Measurements from ENCODE around the gene DEGS2. TPM values are rescaled to one million over a fixed set of nuclear protein-coding genes. Genes with fewer than 3 reads are reported as not detected.

The DEGS2 gene
- total and polyA plus RNA-seq, 2 donors (not counting 1 experiment from before 2014, with no cell fraction given), result 0.82 to 6.4 TPM

GRCh38 chr14:100199240-100199860 lies 39.9 kb upstream of the DEGS2 start:
- Histone ChIP-seq H3K27ac (ENCODE audit: low read length in 2 of 2) (no peak overlapping the region), H3K27me3 (replicated peaks in 1 of 4; ENCODE audit: control extremely low read depth in 1 of 4, control insufficient read depth in 3 of 4, insufficient read depth in 4 of 4, low read length in 3 of 4) (no peaks in the 10 kb centered on the region), H2AFZ (ENCODE audit: insufficient read depth, low read depth, low read length, poor library complexity, severe bottlenecking) (no peak overlapping the region), H4K20me1 (ENCODE audit: control insufficient read depth, insufficient read depth, low read length, poor library complexity, severe bottlenecking) (no peaks in the 10 kb centered on the region), H3K36me3 (replicated peaks in 1 of 2; ENCODE audit: control extremely low read depth in 1 of 2, control insufficient read depth in 1 of 2, extremely low read depth in 1 of 2, insufficient read depth in 2 of 2, low read length in 1 of 2) (no peaks in the 10 kb centered on the region), H3K4me2 (replicated peaks; ENCODE audit: low read depth, low read length, poor library complexity, severe bottlenecking) (no peak overlapping the region), H3K4me1 (ENCODE audit: control insufficient read depth in 2 of 2, insufficient read depth in 2 of 2, low read length in 2 of 2) (no peaks in the 10 kb centered on the region), H3K79me2 (ENCODE audit: control insufficient read depth, insufficient read depth, low read length) (no peaks in the 10 kb centered on the region), H3K9ac (ENCODE audit: low read length) (no peak overlapping the region), H3K9me3 (ENCODE audit: control extremely low read depth in 1 of 3, control insufficient read depth in 2 of 3, insufficient read depth in 1 of 3, low read length in 2 of 3) (no peaks in the 10 kb centered on the region), H3K4me3 (ENCODE audit: control extremely low read depth in 1 of 5, extremely low read depth in 1 of 5, insufficient read depth in 1 of 5, low read depth in 2 of 5, low read length in 4 of 5) (no peak overlapping the region)
- TF ChIP-seq EZH2 (IDR thresholded peaks at IDR 0.05; ENCODE audit: borderline replicate concordance, insufficient read depth, low read depth, low read length, poor library complexity, severe bottlenecking), result no peak
- no peak for TF ChIP-seq CTCF (IDR thresholded peaks at IDR 0.05)
- DNase-seq (no peak), ATAC-seq (ENCODE audit: low read depth) (no peak)
- POLR2A ChIA-PET, result no interaction called here
- intact Hi-C loops (cut with micrococcal nuclease), result no loop called here
- no peaks in the 10 kb centered on the region for H3K4me1 Mint-ChIP-seq
- H3K4me3 Mint-ChIP-seq, result no peak overlapping the region
- no peaks in the 10 kb centered on the region for H3K9me3 Mint-ChIP-seq (ENCODE audit: insufficient read depth)
- H3K27ac Mint-ChIP-seq, result no peak overlapping the region
- CTCF ChIA-PET, result no interaction called here
- H3K27me3 Mint-ChIP-seq, result no peaks in the 10 kb centered on the region
- WGBS (ENCODE audit: insufficient coverage), result 97% methylated on average over 7 of the region's 8 CpGs

Data from B cell (primary cell).